Anterior cingulate cortex (tissue), 58 donors: ENCODE data around the gene CAMK1D.

ENCODE experiments used
- DNase-seq, 58 donors: peaks; one replicate each; lab custom pipeline; 2025; lab: John Stamatoyannopoulos, UW

Gene CAMK1D

GRCh38 chr10:12659706-12660105 lies 310.4 kb downstream of the CAMK1D start:
- no peak for DNase-seq

GRCh38 chr10:12660812-12661211 lies 311.5 kb downstream of the CAMK1D start:
- no peak for DNase-seq

- DNase-seq = no peak
Measured at GRCh38 chr10:12661671-12662070, 312.3 kb downstream of the CAMK1D start.

- no peak for DNase-seq
Measured at GRCh38 chr10:12663863-12664262, 314.5 kb downstream of the CAMK1D start.

- DNase-seq = no peak
Measured at GRCh38 chr10:12665501-12665900, 316.2 kb downstream of the CAMK1D start.

GRCh38 chr10:12667052-12667451 lies 317.7 kb downstream of the CAMK1D start:
- DNase-seq = peak in 12 of 58 donors; percentile 3 to 49 (median 10)

- no peak for DNase-seq
Measured at GRCh38 chr10:12668634-12669033, 319.3 kb downstream of the CAMK1D start.

- DNase-seq = no peak
Measured at GRCh38 chr10:12670004-12670403, 320.7 kb downstream of the CAMK1D start.

- DNase-seq = no peak
Measured at GRCh38 chr10:12675186-12675585, 325.8 kb downstream of the CAMK1D start.

GRCh38 chr10:12679636-12680035 lies 330.3 kb downstream of the CAMK1D start:
- DNase-seq = no peak

- no peak for DNase-seq
Measured at GRCh38 chr10:12681252-12681651, 331.9 kb downstream of the CAMK1D start.

- no peak for DNase-seq
Measured at GRCh38 chr10:12684784-12685183, 335.4 kb downstream of the CAMK1D start.

GRCh38 chr10:12685261-12686058 lies 336.1 kb downstream of the CAMK1D start:
- no peak for DNase-seq

GRCh38 chr10:12687996-12688395 lies 338.6 kb downstream of the CAMK1D start:
- no peak for DNase-seq

- no peak for DNase-seq
Measured at GRCh38 chr10:12689893-12690292, 340.5 kb downstream of the CAMK1D start.

- DNase-seq = no peak
Measured at GRCh38 chr10:12690525-12691126, 341.3 kb downstream of the CAMK1D start.

- DNase-seq = no peak
Measured at GRCh38 chr10:12691596-12691995, 342.2 kb downstream of the CAMK1D start.

GRCh38 chr10:12697764-12698163 lies 348.4 kb downstream of the CAMK1D start:
- no peak for DNase-seq

- DNase-seq = no peak
Measured at GRCh38 chr10:12699258-12699700, 349.9 kb downstream of the CAMK1D start.

- DNase-seq = peak in 1 of 58 donors; percentile 49
Measured at GRCh38 chr10:12699781-12700556, 350.6 kb downstream of the CAMK1D start.

GRCh38 chr10:12700557-12700874 lies 351.2 kb downstream of the CAMK1D start:
- DNase-seq = no peak
